Spleen (tissue), 11 donors: Measurements from ENCODE around the gene DAPK1. TPM values are rescaled to one million over a fixed set of nuclear protein-coding genes. Genes with fewer than 3 reads are reported as not detected.

Source experiments
- DNase-seq: peaks from one replicate; pipeline ENCODE4 v3.0.0-alpha.2; 2020
- H3K27ac ChIP-seq, 8 donors: fragments of 200-600 bp; sonication (generic) in 7 of 8; 1 replicate in 4 of 8; 2 replicates in 4 of 8; pipeline versions ENCODE4 v1.5.0 to v1.8.0; 2016 to 2021; ENCODE audit warnings: inconsistent platforms in 4 of 8, mild to moderate bottlenecking in 4 of 8, moderate library complexity in 1 of 8
- H3K27me3 ChIP-seq, 7 donors: fragments of 200-600 bp; sonication (generic) in 6 of 7; replicated peaks in 1 of 7; 1 replicate in 4 of 7; 2 replicates in 3 of 7; pipeline versions ENCODE4 v1.5.0 to v1.8.0; 2016 to 2021; ENCODE audit warnings: inconsistent platforms in 3 of 7, mild to moderate bottlenecking in 1 of 7
- H3K36me3 ChIP-seq, 6 donors: fragments of 200-600 bp; sonication (generic) in 5 of 6; 1 replicate in 4 of 6; 2 replicates in 2 of 6; pipeline versions ENCODE4 v1.5.0 to v1.8.0; 2016 to 2021; ENCODE audit warnings: inconsistent platforms in 2 of 6
- H3K4me1 ChIP-seq, 6 donors: fragments of 200-600 bp; sonication (generic) in 5 of 6; 1 replicate in 3 of 6; 2 replicates in 3 of 6; pipeline versions ENCODE4 v1.5.0 to v1.8.0; 2016 to 2021; ENCODE audit warnings: inconsistent platforms in 3 of 6
- H3K4me3 ChIP-seq, 8 donors: fragments of 200-600 bp; sonication (generic) in 7 of 8; 1 replicate in 4 of 8; 2 replicates in 4 of 8; pipeline versions ENCODE4 v1.5.0 to v1.8.0; 2016 to 2021; ENCODE audit warnings: inconsistent platforms in 4 of 8, mild to moderate bottlenecking in 4 of 8, moderate library complexity in 2 of 8
- H3K9me3 ChIP-seq, 8 donors: fragments of 200-600 bp; sonication (generic) in 7 of 8; 1 replicate in 4 of 8; 2 replicates in 4 of 8; pipeline versions ENCODE4 v1.5.0 to v1.8.0; 2016 to 2021; ENCODE audit warnings: inconsistent platforms in 4 of 8
- POLR2A ChIP-seq, 3 donors: fragments of 450-650 bp; IDR thresholded peaks; one replicate each; pipeline ENCODE4 v1.5.1; 2017; ENCODE audit warnings: antibody characterized with exemption in 3 of 3, mild to moderate bottlenecking in 1 of 3
- POLR2AphosphoS5 ChIP-seq, 3 donors: sonication (generic); formaldehyde crosslinking; IDR thresholded peaks; one replicate each; pipeline ENCODE4 v1.5.1; 2017; ENCODE audit warnings: antibody characterized with exemption in 3 of 3
- WGBS, 5 donors: extraction: QIAGEN DNeasy Blood & Tissue Kit in 3 of 5; methylation state at CpG; one replicate each; pipeline versions ENCODE4 v1.1.5 to v1.1.7; 2013 to 2018; 5-methylcytosine and 5-hydroxymethylcytosine counted together
- intact Hi-C: fragments of 100-400 bp; cut with DNase I; formaldehyde crosslinking; loops from one replicate; pipeline ENCODE4 v1.15.0; 2023; ENCODE audit warnings: low total_unique reads
- polyA plus RNA-seq, 3 donors: library from polyadenylated mRNA; stranded (reverse); fragments of 200-250 nt; gene quantifications; one replicate each; pipeline ENCODE4 v1.2.1, GENCODE V29; 2013
- total RNA-seq, 7 donors: library from RNA; depleted of rRNA in 3 of 7; stranded (reverse); fragments of >200 nt in 3 of 7; fragmentation: NEBNext Ultra II Directional in 4 of 7; extraction: Animal tissue kit (Norgen Biotek cat#: 25700) in 4 of 7; gene quantifications; one replicate each; pipeline versions ENCODE4 v1.1.0 to v1.2.1, GENCODE V29; 2016 to 2021
- TF ChIP-seq, protein P1 (sequence below), 11 experiments: fragments of 200-600 bp in 7 of 11; fragments of 450-650 bp in 4 of 11; sonication (generic) in 4 of 11; IDR thresholded peaks in 8 of 11; conservative IDR thresholded peaks in 3 of 11; 1 replicate in 7 of 11; 2 replicates in 4 of 11; pipeline versions ENCODE4 v1.4.0 to v1.8.0; 2016 to 2021; ENCODE audit warnings: antibody characterized with exemption in 11 of 11, inconsistent platforms in 4 of 11, mild to moderate bottlenecking in 1 of 11
- donor health status: healthy with polysubstance abuse.
- donor health status: DM: no; HTN: no; CAD: no; lungs with moderate emphysema.
- donor health status: DM: no; HTN: no; CAD: no.
- donor health status: Bipolar disorder and iron deficiency.
- donor health status: healthy.
- donor health status: DM: no; HTN: no; CAD: no.
- donor health status: DM: yes; HTN: yes; CAD: no.

The DAPK1 gene
- total and polyA plus RNA-seq, 10 donors = 6.4 to 126 (median 102) TPM

GRCh38 chr9:87520172-87520683 lies 22.6 kb downstream of the DAPK1 start:
- TF ChIP-seq POLR2A (IDR thresholded peaks at IDR 0.05) = no peak
- TF ChIP-seq, protein P1, sequence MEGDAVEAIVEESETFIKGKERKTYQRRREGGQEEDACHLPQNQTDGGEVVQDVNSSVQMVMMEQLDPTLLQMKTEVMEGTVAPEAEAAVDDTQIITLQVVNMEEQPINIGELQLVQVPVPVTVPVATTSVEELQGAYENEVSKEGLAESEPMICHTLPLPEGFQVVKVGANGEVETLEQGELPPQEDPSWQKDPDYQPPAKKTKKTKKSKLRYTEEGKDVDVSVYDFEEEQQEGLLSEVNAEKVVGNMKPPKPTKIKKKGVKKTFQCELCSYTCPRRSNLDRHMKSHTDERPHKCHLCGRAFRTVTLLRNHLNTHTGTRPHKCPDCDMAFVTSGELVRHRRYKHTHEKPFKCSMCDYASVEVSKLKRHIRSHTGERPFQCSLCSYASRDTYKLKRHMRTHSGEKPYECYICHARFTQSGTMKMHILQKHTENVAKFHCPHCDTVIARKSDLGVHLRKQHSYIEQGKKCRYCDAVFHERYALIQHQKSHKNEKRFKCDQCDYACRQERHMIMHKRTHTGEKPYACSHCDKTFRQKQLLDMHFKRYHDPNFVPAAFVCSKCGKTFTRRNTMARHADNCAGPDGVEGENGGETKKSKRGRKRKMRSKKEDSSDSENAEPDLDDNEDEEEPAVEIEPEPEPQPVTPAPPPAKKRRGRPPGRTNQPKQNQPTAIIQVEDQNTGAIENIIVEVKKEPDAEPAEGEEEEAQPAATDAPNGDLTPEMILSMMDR (IDR thresholded peaks at IDR 0.05 in 8 of 11, conservative IDR thresholded peaks at IDR 0.05 in 3 of 11) = no peak
- H3K4me3 ChIP-seq = no peak overlapping the region
- no peak overlapping the region for H3K27ac ChIP-seq
- DNase-seq = no peak
- H3K36me3 ChIP-seq = no peaks in the 10 kb centered on the region
- peaks cover 0 to 17% (median 0%) of the 10 kb centered on the region in 7 donors for H3K27me3 ChIP-seq
- WGBS, 5 donors = 29 to 35% (median 33%) methylated on average over 6 of the region's 6 CpGs
- peaks cover 0 to 50% (median 28%) of the 10 kb centered on the region in 6 donors for H3K4me1 ChIP-seq
- no peaks in the 10 kb centered on the region for H3K9me3 ChIP-seq
- intact Hi-C loops = no loop called here

DNA sequence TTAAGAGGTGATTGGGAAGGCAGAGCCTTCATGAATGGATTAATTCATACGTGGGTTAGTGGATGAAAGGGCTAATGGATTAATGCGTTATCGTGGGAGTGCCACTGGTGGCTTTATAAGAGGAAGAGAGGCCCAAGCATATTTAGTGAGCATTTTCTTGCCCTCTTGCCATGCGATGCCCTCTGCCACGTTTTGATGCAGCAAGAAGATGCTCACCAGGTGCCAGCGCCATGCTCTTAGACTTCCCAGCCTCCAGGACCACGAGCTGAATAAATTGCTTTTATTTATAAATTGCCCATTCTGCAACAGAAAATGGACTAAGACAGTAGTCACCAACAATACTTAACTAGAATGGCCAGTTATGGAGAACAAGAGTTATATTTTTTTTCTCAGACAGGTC lies 24.2 kb downstream of the DAPK1 start:
- peaks cover 0 to 34% (median 14%) of the 10 kb centered on the region in 6 donors for H3K4me1 ChIP-seq
- no peak for DNase-seq
- 77 to 94% (median 82%) methylated on average over 7 of the region's 7 CpGs for WGBS, 5 donors
- TF ChIP-seq POLR2AphosphoS5 (IDR thresholded peaks at IDR 0.05) = no peak
- TF ChIP-seq POLR2A (IDR thresholded peaks at IDR 0.05) = no peak
- TF ChIP-seq, protein P1 (IDR thresholded peaks at IDR 0.05 in 8 of 11, conservative IDR thresholded peaks at IDR 0.05 in 3 of 11) = no peak
- no peak overlapping the region for H3K4me3 ChIP-seq
- H3K9me3 ChIP-seq = no peaks in the 10 kb centered on the region
- peaks cover 0 to 11% (median 0%) of the 10 kb centered on the region in 7 donors for H3K27me3 ChIP-seq
- intact Hi-C loops = no loop called here
- no peak overlapping the region for H3K27ac ChIP-seq
- H3K36me3 ChIP-seq = no peaks in the 10 kb centered on the region

- intact Hi-C loops = no loop called here
- Histone ChIP-seq H3K4me3 (no peak overlapping the region), H3K27me3 (peaks cover 0 to 6% (median 0%) of the 10 kb centered on the region in 7 donors), H3K36me3 (no peaks in the 10 kb centered on the region), H3K4me1 (peaks cover 0 to 15% (median 3%) of the 10 kb centered on the region in 6 donors), H3K9me3 (no peaks in the 10 kb centered on the region), H3K27ac (peak overlapping the region in 1 of 8 donors; percentile 50)
- TF ChIP-seq, protein P1 (IDR thresholded peaks at IDR 0.05 in 8 of 11, conservative IDR thresholded peaks at IDR 0.05 in 3 of 11) = no peak
- TF ChIP-seq POLR2A (IDR thresholded peaks at IDR 0.05) (no peak), POLR2AphosphoS5 (IDR thresholded peaks at IDR 0.05) (no peak)
- WGBS, 5 donors = 71 to 84% (median 78%) methylated on average over 5 of the region's 5 CpGs
- DNase-seq = no peak
Measured at GRCh38 chr9:87524061-87524460, 26.4 kb downstream of the DAPK1 start.

GRCh38 chr9:87525546-87526303 lies 28.1 kb downstream of the DAPK1 start:
- Histone ChIP-seq H3K4me3 (no peak overlapping the region), H3K4me1 (peaks cover 0 to 14% (median 1%) of the 10 kb centered on the region in 6 donors), H3K27ac (no peak overlapping the region), H3K36me3 (no peaks in the 10 kb centered on the region), H3K27me3 (peaks cover 0 to 6% (median 0%) of the 10 kb centered on the region in 7 donors), H3K9me3 (no peaks in the 10 kb centered on the region)
- WGBS, 5 donors = 76 to 94% (median 85%) methylated on average over 9 of the region's 9 CpGs
- intact Hi-C loops = no loop called here
- TF ChIP-seq POLR2AphosphoS5 (IDR thresholded peaks at IDR 0.05) (no peak), POLR2A (IDR thresholded peaks at IDR 0.05) (no peak)
- TF ChIP-seq, protein P1 (IDR thresholded peaks at IDR 0.05 in 8 of 11, conservative IDR thresholded peaks at IDR 0.05 in 3 of 11) = no peak
- no peak for DNase-seq
